GM23338 (cell line): ENCODE results near the gene NEURL3. TPM values are rescaled to one million over a fixed set of nuclear protein-coding genes. Genes with fewer than 3 reads are reported as not detected.

ENCODE experiments used
- ATAC-seq: fragments of 200-7000 bp; cut with Tn5 transposase; 3 replicates; pipeline ENCODE4 v1.9.1; 2020
- DNase-seq: peaks from one replicate; pipeline ENCODE4 v3.0.0-alpha.2; 2015; ENCODE audit warnings: low spot score
- H2AFZ ChIP-seq: fragments of 200-600 bp; sonication (generic); 2 replicates; pipeline ENCODE4 v1.8.0; 2016; ENCODE audit warnings: antibody characterized with exemption, mild to moderate bottlenecking, moderate library complexity
- H3F3A ChIP-seq: fragments of 200-600 bp; sonication (generic); replicated peaks from 2 replicates; pipeline ENCODE4 v1.8.0; 2017; ENCODE audit warnings: antibody characterized with exemption, mixed run types, low read depth
- H3K27ac ChIP-seq: fragments of 200-600 bp; sonication (generic); 2 replicates; pipeline ENCODE4 v1.6.1; 2016; ENCODE audit warnings: low read depth
- H3K27me3 ChIP-seq: fragments of 200-600 bp; sonication (generic); 2 replicates; pipeline ENCODE4 v1.8.0; 2016; ENCODE audit warnings: mild to moderate bottlenecking, mixed run types, moderate library complexity; ENCODE audit not compliant: insufficient read depth
- H3K36me3 ChIP-seq: fragments of 200-600 bp; sonication (generic); 2 replicates; pipeline ENCODE4 v1.8.0; 2016; ENCODE audit warnings: mild to moderate bottlenecking; ENCODE audit not compliant: insufficient read depth
- H3K4me1 ChIP-seq: fragments of 200-600 bp; sonication (generic); 2 replicates; pipeline ENCODE4 v1.8.0; 2016; ENCODE audit warnings: mild to moderate bottlenecking, moderate library complexity; ENCODE audit not compliant: insufficient read depth
- H3K4me2 ChIP-seq: fragments of 200-600 bp; sonication (generic); 2 replicates; pipeline ENCODE4 v1.7.1; 2017; ENCODE audit warnings: mixed run types
- H3K4me3 ChIP-seq: fragments of 200-600 bp; sonication (generic); 2 replicates; pipeline ENCODE4 v1.6.1; 2016; ENCODE audit warnings: mixed run types
- H3K79me2 ChIP-seq: fragments of 200-600 bp; sonication (generic); replicated peaks from 2 replicates; pipeline ENCODE4 v1.8.0; 2017; ENCODE audit warnings: mild to moderate bottlenecking; ENCODE audit not compliant: insufficient read depth
- H3K9me2 ChIP-seq: fragments of 200-600 bp; sonication (generic); 2 replicates; pipeline ENCODE4 v1.8.0; 2017; ENCODE audit not compliant: insufficient read depth
- H4K20me1 ChIP-seq: fragments of 200-600 bp; sonication (generic); replicated peaks from 2 replicates; pipeline ENCODE4 v1.8.0; 2017; ENCODE audit warnings: mild to moderate bottlenecking; ENCODE audit not compliant: insufficient read depth
- H3K27ac Mint-ChIP-seq: 2 replicates; pipeline ENCODE4 v1.8.0; 2020; ENCODE audit warnings: inconsistent platforms, mild to moderate bottlenecking, moderate library complexity, mixed read lengths
- H3K27me3 Mint-ChIP-seq: 3 replicates; pipeline ENCODE4 v1.8.0; 2022; ENCODE audit warnings: low read depth, mild to moderate bottlenecking, moderate library complexity, mixed read lengths, inconsistent platforms; ENCODE audit not compliant: insufficient read depth, poor library complexity
- H3K36me3 Mint-ChIP-seq: 3 replicates; pipeline ENCODE4 v1.8.0; 2021; ENCODE audit warnings: low read depth, mild to moderate bottlenecking, inconsistent platforms, moderate library complexity, mixed read lengths
- H3K4me1 Mint-ChIP-seq: 3 replicates; pipeline ENCODE4 v1.8.0; 2020; ENCODE audit warnings: mild to moderate bottlenecking, inconsistent platforms, mixed read lengths
- H3K4me3 Mint-ChIP-seq: 3 replicates; pipeline ENCODE4 v1.8.0; 2021; ENCODE audit warnings: moderate library complexity, mild to moderate bottlenecking, inconsistent platforms, mixed read lengths
- H3K9me3 Mint-ChIP-seq: 3 replicates; pipeline ENCODE4 v1.8.0; 2020; ENCODE audit warnings: moderate library complexity, mild to moderate bottlenecking, inconsistent platforms, mixed read lengths
- CREB1 ChIP-seq: fragments of 250-450 bp; sonication (Bioruptor Pico); IDR thresholded peaks from 2 replicates; pipeline ENCODE4 v1.5.0; 2020; ENCODE audit warnings: low read depth, mild to moderate bottlenecking, moderate library complexity
- CTCF ChIP-seq, 2 experiments: fragments of 200-600 bp in 1 of 2; sonication (generic) in 1 of 2; conservative IDR thresholded peaks; 2 replicates each; pipeline versions ENCODE4 v1.5.1 to v1.6.1; 2016 to 2017; ENCODE audit warnings: antibody characterized with exemption in 2 of 2, low read depth in 2 of 2, mild to moderate bottlenecking in 2 of 2, moderate library complexity in 1 of 2
- ETS1 ChIP-seq: IDR thresholded peaks from 2 replicates; pipeline ENCODE4 v1.6.1; 2016; ENCODE audit warnings: antibody characterized with exemption
- EZH2 ChIP-seq: fragments of 200-600 bp; sonication (generic); IDR thresholded peaks from one replicate; pipeline ENCODE4 v1.8.0; 2017; ENCODE audit warnings: antibody characterized with exemption, mild to moderate bottlenecking, low read depth; ENCODE audit not compliant: unreplicated experiment
- EZH2phosphoT487 ChIP-seq: fragments of 200-600 bp; sonication (generic); IDR thresholded peaks from one replicate; pipeline ENCODE4 v1.8.1; 2018; ENCODE audit warnings: antibody characterized with exemption; ENCODE audit not compliant: unreplicated experiment
- JUNB ChIP-seq: IDR thresholded peaks from one replicate; pipeline ENCODE4 v1.6.1; 2016; ENCODE audit warnings: antibody characterized with exemption; ENCODE audit not compliant: unreplicated experiment
- NANOG ChIP-seq: IDR thresholded peaks from 2 replicates; pipeline ENCODE4 v1.6.1; 2016; ENCODE audit warnings: antibody characterized with exemption, borderline replicate concordance
- POLR2AphosphoS5 ChIP-seq: IDR thresholded peaks from 2 replicates; pipeline ENCODE4 v1.6.1; 2016; ENCODE audit warnings: antibody characterized with exemption, low read depth
- STAT1 ChIP-seq: IDR thresholded peaks from one replicate; pipeline ENCODE4 v1.6.1; 2016; ENCODE audit warnings: antibody characterized with exemption; ENCODE audit not compliant: unreplicated experiment
- ZNF114 ChIP-seq: fragments of 250-450 bp; sonication (Bioruptor Pico); IDR thresholded peaks from 2 replicates; pipeline ENCODE4 v1.5.0; 2020; ENCODE audit warnings: mild to moderate bottlenecking, moderate library complexity
- ZNF331 ChIP-seq: fragments of 250-450 bp; sonication (Bioruptor Pico); IDR thresholded peaks from 2 replicates; pipeline ENCODE4 v1.5.0; 2020; ENCODE audit warnings: low read depth, mild to moderate bottlenecking, moderate library complexity
- ZNF462 ChIP-seq: fragments of 250-450 bp; sonication (Bioruptor Pico); IDR thresholded peaks from 2 replicates; pipeline ENCODE4 v1.5.0; 2020; ENCODE audit warnings: mild to moderate bottlenecking, moderate library complexity
- polyA plus RNA-seq: library from polyadenylated mRNA; unstranded; fragments of >200 nt; fragmentation: Nextera tagmentation; extraction: Ambion mirVana; gene quantifications from 2 replicates; pipeline ENCODE4 v1.2.1, GENCODE V29; 2016
- total RNA-seq: library from RNA; depleted of rRNA; stranded (reverse); fragments of >200 nt; shearing (Covaris generic); gene quantifications from 2 replicates; pipeline ENCODE4 v1.2.3, GENCODE V29; 2014
- TF ChIP-seq, protein P1 (sequence below): IDR thresholded peaks from one replicate; pipeline ENCODE4 v1.6.1; 2018; ENCODE audit warnings: antibody characterized with exemption; ENCODE audit not compliant: unreplicated experiment

The NEURL3 gene
- total and polyA plus RNA-seq, 2 experiments from 2014 or later = 0.21 TPM; not detected in 1

- H3F3A ChIP-seq = no peaks in the 10 kb centered on the region
- TF ChIP-seq CTCF (conservative IDR thresholded peaks at IDR 0.05; ENCODE audit: low read depth in 2 of 2) = no peak
- no peak for TF ChIP-seq JUNB
- no peak for TF ChIP-seq ZNF462 (CRISPR knock-in tag)
- TF ChIP-seq EZH2 = no peak
- TF ChIP-seq ZNF331 = no peak
- TF ChIP-seq POLR2AphosphoS5 = no peak
- TF ChIP-seq, protein P1, sequence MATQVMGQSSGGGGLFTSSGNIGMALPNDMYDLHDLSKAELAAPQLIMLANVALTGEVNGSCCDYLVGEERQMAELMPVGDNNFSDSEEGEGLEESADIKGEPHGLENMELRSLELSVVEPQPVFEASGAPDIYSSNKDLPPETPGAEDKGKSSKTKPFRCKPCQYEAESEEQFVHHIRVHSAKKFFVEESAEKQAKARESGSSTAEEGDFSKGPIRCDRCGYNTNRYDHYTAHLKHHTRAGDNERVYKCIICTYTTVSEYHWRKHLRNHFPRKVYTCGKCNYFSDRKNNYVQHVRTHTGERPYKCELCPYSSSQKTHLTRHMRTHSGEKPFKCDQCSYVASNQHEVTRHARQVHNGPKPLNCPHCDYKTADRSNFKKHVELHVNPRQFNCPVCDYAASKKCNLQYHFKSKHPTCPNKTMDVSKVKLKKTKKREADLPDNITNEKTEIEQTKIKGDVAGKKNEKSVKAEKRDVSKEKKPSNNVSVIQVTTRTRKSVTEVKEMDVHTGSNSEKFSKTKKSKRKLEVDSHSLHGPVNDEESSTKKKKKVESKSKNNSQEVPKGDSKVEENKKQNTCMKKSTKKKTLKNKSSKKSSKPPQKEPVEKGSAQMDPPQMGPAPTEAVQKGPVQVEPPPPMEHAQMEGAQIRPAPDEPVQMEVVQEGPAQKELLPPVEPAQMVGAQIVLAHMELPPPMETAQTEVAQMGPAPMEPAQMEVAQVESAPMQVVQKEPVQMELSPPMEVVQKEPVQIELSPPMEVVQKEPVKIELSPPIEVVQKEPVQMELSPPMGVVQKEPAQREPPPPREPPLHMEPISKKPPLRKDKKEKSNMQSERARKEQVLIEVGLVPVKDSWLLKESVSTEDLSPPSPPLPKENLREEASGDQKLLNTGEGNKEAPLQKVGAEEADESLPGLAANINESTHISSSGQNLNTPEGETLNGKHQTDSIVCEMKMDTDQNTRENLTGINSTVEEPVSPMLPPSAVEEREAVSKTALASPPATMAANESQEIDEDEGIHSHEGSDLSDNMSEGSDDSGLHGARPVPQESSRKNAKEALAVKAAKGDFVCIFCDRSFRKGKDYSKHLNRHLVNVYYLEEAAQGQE = no peak
- no peak for TF ChIP-seq ETS1
- no peak for TF ChIP-seq EZH2phosphoT487
- TF ChIP-seq CREB1 (CRISPR knock-in tag) = no peak
- no peak for TF ChIP-seq NANOG
- TF ChIP-seq ZNF114 (CRISPR knock-in tag) = no peak
- no peak for TF ChIP-seq STAT1
- no peaks in the 10 kb centered on the region for H3K9me2 ChIP-seq
- peaks cover 32% of the 10 kb centered on the region for H3K27me3 ChIP-seq
- no peaks in the 10 kb centered on the region for H4K20me1 ChIP-seq
- no peaks in the 10 kb centered on the region for H3K36me3 ChIP-seq
- H3K27ac ChIP-seq = no peak overlapping the region
- ATAC-seq = no peak
- H2AFZ ChIP-seq = peak overlapping the region; percentile 99
- Mint-ChIP-seq H3K27me3 (peaks cover 30% of the 10 kb centered on the region), H3K27ac (no peak overlapping the region), H3K4me1 (peaks cover 20% of the 10 kb centered on the region), H3K9me3 (no peaks in the 10 kb centered on the region), H3K36me3 (no peaks in the 10 kb centered on the region), H3K4me3 (peak overlapping the region; percentile 61)
- peak overlapping the region; percentile 80 for H3K4me2 ChIP-seq
- H3K79me2 ChIP-seq = no peaks in the 10 kb centered on the region
- peak overlapping the region; percentile 60 for H3K4me3 ChIP-seq
- no peak for DNase-seq
- peaks cover 17% of the 10 kb centered on the region for H3K4me1 ChIP-seq
Measured at GRCh38 chr2:96526615-96527285, 21.6 kb upstream of the NEURL3 start.
